Measurements from ENCODE around the gene KLK8.
A peak's percentile ranks its signal among the peaks of the same experiment; 100 is the strongest.
"Not testable (repeated sequence)": the region's sequence is repeated elsewhere in the genome, so short reads cannot be mapped to it uniquely, and the experiment has no call there.

The KLK8 gene

GRCh38 chr19:51016798-51017683 is 15.6 kb upstream of the KLK8 start:
- DNase-seq (ENCODE audit: low spot score): peak; percentile 64

GRCh38 chr19:51015691-51016267 is 14.4 kb upstream of the KLK8 start:
- no peak for DNase-seq (ENCODE audit: low spot score)

- no peak for DNase-seq (ENCODE audit: low spot score)
These were observed 12.8 kb upstream of the KLK8 start for GRCh38 chr19:51014242-51014641.

GRCh38 chr19:51012661-51013190 is 11.3 kb upstream of the KLK8 start:
- no peak for DNase-seq (ENCODE audit: low spot score)

GRCh38 chr19:51010066-51010795 is 8.8 kb upstream of the KLK8 start:
- DNase-seq (ENCODE audit: low spot score): no peak

GRCh38 chr19:51009061-51009891 is 7.9 kb upstream of the KLK8 start:
- DNase-seq (ENCODE audit: low spot score): no peak

GRCh38 chr19:51007488-51007887 is 6.1 kb upstream of the KLK8 start:
- no peak for DNase-seq (ENCODE audit: low spot score)

- no peak for DNase-seq (ENCODE audit: low spot score)
These were observed 5.0 kb upstream of the KLK8 start for GRCh38 chr19:51006406-51006805.

- no peak for DNase-seq (ENCODE audit: low spot score)
These were observed 3.8 kb upstream of the KLK8 start for GRCh38 chr19:51005248-51005647.

- no peak for DNase-seq (ENCODE audit: low spot score)
These were observed 1.9 kb upstream of the KLK8 start for GRCh38 chr19:51003316-51003715.

- no peak for DNase-seq (ENCODE audit: low spot score)
These were observed 1.3 kb upstream of the KLK8 start for GRCh38 chr19:51002542-51003311.

- DNase-seq (ENCODE audit: low spot score): no peak
These were observed 707 bp upstream of the KLK8 start for GRCh38 chr19:51002089-51002532.

GRCh38 chr19:51000981-51001380 is 423 bp downstream of the KLK8 start:
- no peak for DNase-seq (ENCODE audit: low spot score)

- DNase-seq (ENCODE audit: low spot score): no peak
These were observed 978 bp downstream of the KLK8 start for GRCh38 chr19:51000426-51000825.

GRCh38 chr19:50998686-50999085 is 2.7 kb downstream of the KLK8 start:
- DNase-seq (ENCODE audit: low spot score): no peak

- no peak for DNase-seq (ENCODE audit: low spot score)
These were observed 3.3 kb downstream of the KLK8 start for GRCh38 chr19:50998061-50998460.

- DNase-seq (ENCODE audit: low spot score): no peak
These were observed 7.3 kb downstream of the KLK8 start for GRCh38 chr19:50994129-50994528.

- DNase-seq (ENCODE audit: low spot score): no peak
These were observed 8.8 kb downstream of the KLK8 start for GRCh38 chr19:50992666-50993035.

- DNase-seq (ENCODE audit: low spot score): not testable (repeated sequence)
These were observed 17.0 kb downstream of the KLK8 start for GRCh38 chr19:50984416-50984815.

GRCh38 chr19:50983625-50984292 is 17.6 kb downstream of the KLK8 start, which contains the start of gene KLK7:
Gene KLK7, minus strand, starts transcription at chr19:50983917. Its CDS starts 1,518 bp downstream, at chr19:50982399.
- no peak for DNase-seq (ENCODE audit: low spot score)

All from globus pallidus (tissue), 1 donor.